Measurements from ENCODE around the gene TXNDC11.

DNA sequence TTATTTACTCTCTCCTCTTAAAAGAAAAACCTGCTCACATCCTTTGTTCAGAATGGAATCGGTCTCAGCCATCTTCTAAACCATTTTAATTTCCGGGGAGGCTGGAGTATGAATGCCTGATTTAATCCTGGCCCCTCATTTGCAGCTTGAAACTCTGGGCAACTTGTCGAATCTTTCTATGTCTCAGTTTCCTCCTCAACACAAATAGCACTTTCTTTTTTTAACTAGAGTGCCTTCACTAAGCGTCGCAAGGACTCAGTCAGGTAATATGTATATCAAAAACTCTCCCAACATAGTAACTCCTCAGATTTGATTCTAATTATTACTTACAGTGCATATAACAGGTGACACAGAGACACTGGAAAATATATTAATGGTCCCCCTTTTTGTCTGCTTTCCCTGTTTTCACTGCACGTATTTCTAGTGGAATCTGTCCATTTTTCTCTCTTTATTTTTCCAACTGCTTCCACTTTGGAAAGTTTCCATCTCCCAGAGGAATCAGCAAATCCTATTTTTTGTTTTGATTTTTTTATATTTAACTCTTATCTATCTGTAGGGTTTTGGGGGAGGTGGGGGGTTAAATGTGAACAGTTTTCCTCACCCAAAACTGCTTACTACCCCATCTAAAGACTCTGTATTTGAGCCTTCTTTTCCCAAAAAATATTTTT, 55.8 kb downstream of the TXNDC11 start:
- TF ChIP-seq, protein P1, sequence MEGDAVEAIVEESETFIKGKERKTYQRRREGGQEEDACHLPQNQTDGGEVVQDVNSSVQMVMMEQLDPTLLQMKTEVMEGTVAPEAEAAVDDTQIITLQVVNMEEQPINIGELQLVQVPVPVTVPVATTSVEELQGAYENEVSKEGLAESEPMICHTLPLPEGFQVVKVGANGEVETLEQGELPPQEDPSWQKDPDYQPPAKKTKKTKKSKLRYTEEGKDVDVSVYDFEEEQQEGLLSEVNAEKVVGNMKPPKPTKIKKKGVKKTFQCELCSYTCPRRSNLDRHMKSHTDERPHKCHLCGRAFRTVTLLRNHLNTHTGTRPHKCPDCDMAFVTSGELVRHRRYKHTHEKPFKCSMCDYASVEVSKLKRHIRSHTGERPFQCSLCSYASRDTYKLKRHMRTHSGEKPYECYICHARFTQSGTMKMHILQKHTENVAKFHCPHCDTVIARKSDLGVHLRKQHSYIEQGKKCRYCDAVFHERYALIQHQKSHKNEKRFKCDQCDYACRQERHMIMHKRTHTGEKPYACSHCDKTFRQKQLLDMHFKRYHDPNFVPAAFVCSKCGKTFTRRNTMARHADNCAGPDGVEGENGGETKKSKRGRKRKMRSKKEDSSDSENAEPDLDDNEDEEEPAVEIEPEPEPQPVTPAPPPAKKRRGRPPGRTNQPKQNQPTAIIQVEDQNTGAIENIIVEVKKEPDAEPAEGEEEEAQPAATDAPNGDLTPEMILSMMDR (IDR thresholded peaks at IDR 0.05; ENCODE audit: insufficient read depth, low read length) = no peak
- TF ChIP-seq POLR2AphosphoS5 (IDR thresholded peaks at IDR 0.05; ENCODE audit: low read depth) (no peak), GABPA (IDR thresholded peaks at IDR 0.05; ENCODE audit: low read depth) (no peak), SPI1 (IDR thresholded peaks at IDR 0.05; ENCODE audit: borderline replicate concordance, low read depth) (no peak)
- TF ChIP-seq, protein P2, sequence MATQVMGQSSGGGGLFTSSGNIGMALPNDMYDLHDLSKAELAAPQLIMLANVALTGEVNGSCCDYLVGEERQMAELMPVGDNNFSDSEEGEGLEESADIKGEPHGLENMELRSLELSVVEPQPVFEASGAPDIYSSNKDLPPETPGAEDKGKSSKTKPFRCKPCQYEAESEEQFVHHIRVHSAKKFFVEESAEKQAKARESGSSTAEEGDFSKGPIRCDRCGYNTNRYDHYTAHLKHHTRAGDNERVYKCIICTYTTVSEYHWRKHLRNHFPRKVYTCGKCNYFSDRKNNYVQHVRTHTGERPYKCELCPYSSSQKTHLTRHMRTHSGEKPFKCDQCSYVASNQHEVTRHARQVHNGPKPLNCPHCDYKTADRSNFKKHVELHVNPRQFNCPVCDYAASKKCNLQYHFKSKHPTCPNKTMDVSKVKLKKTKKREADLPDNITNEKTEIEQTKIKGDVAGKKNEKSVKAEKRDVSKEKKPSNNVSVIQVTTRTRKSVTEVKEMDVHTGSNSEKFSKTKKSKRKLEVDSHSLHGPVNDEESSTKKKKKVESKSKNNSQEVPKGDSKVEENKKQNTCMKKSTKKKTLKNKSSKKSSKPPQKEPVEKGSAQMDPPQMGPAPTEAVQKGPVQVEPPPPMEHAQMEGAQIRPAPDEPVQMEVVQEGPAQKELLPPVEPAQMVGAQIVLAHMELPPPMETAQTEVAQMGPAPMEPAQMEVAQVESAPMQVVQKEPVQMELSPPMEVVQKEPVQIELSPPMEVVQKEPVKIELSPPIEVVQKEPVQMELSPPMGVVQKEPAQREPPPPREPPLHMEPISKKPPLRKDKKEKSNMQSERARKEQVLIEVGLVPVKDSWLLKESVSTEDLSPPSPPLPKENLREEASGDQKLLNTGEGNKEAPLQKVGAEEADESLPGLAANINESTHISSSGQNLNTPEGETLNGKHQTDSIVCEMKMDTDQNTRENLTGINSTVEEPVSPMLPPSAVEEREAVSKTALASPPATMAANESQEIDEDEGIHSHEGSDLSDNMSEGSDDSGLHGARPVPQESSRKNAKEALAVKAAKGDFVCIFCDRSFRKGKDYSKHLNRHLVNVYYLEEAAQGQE (IDR thresholded peaks at IDR 0.05; ENCODE audit: insufficient replicate concordance, low read depth) = no peak

Data from HL-60 (cell line).